Superior temporal gyrus (tissue), 1 donor: ENCODE data around the gene LENG9.
"Not testable (repeated sequence)": the region's sequence is repeated elsewhere in the genome, so short reads cannot be mapped to it uniquely, and the experiment has no call there.

Experiments used
- DNase-seq: peaks from one replicate; pipeline ENCODE4 v3.0.0-alpha.2; 2016; ENCODE audit errors: extremely low spot score

Gene LENG9

GRCh38 chr19:54478677-54479266, 15.2 kb upstream of the LENG9 start:
- peak; percentile 52 for DNase-seq

GRCh38 chr19:54477650-54478049, 14.1 kb upstream of the LENG9 start:
- no peak for DNase-seq

DNA sequence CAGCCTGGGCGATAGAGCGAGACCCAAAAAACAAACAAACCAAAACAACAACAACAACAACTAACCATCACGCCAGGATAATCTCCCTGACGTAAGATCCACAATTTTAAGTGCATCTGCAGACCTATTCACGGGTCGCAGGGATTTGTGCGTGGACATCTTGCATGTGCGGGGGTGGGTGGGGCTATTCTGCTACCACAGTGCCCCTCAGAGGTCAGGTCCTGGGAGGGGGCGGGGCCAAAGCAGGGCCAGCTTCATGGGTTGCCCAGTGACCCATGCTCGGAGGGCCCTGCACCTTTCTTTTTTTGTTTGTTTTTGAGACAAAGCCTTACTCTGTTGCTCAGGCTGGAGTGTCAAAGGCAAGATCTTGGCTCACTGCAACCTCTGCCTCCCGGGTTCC, 12.1 kb upstream of the LENG9 start:
- no peak for DNase-seq

- no peak for DNase-seq
Observed at GRCh38 chr19:54473892-54474372, 10.4 kb upstream of the LENG9 start.

DNA sequence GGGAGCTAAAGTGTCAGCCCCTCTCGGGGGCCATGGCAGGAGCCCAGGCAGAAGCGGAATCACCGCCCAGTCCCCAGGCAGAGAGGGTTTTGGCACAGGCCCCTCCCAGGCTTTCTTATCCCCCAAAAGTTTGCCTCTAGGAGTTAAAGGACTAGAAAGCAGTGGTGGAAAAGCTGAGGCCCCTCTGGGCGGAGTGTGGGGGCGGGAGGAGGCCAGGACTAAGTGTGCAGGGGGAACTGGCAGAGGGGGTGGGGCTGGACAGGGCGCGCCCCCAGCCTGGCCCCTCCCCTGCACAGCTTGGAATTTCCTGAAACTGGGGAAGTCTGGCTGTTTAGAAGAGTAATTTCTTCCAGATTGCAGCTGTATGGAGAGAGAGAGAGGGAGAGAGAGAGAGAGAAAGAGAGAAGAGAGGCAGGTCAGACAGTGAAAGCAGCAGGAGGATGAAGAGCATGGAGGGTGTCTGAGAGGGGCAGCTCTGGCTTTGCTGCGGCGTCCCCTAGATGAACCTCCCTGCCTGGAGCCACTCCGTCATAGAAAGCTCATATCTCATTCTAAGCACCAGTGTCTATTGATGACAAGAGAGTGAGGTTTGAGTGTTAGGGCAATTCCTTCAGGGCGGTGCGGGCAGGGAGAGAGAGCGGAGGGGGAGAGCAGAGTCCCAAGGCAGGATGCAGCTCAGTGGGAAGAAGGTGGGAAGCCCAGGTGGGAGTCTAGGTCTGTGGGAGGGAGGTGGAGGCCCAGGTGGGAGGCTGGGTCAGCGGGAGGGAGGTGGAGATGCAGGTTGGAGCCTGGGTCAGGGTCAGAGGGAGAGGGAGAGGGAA, 9.7 kb upstream of the LENG9 start, which contains the start of gene CDC42EP5:
CDC42EP5 (minus strand) TSS at position 226 of the 821 bp plus-strand sequence. CDS start 7,749 bp downstream, outside the sequence.
- no peak for DNase-seq

DNA sequence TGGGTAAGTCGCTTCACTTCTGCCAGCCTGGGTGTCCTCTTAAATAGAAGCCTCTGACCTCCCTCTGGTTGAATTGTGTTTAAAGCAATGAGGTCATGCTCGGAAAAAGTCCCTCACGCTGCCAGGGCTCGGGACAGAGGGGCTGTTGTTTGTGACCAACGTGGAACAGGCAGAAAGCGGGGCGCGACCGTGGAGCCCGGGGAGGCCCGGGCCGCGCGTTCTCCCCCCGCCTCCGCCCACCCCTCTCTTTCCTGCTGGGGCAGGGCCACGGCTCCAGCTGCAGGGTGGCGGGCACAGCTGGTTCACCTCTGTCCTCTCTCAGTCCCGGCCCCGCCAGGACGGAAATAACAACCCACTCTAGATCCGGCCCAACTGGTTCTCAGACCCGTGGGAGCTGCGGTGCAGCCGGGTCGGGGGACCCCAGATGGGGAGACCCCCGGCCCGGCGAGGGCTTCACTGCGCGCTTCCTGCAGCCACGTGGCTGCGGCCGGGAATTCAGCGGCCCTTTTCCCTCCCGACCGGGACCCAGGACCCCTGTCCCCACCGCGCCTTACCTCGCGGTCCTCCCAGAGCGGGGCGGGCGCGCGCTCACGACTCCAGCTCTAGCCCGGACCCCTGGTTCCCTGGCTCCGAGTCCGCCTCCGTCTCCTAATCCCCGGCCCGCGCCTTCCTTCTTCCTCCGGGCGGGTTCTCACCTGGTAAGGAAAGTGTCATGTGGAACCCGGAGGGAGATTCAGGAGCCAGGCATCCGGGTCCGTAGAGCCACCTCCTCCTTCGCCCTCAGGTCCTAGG, 7.6 kb upstream of the LENG9 start:
- DNase-seq: peak; percentile 49

DNA sequence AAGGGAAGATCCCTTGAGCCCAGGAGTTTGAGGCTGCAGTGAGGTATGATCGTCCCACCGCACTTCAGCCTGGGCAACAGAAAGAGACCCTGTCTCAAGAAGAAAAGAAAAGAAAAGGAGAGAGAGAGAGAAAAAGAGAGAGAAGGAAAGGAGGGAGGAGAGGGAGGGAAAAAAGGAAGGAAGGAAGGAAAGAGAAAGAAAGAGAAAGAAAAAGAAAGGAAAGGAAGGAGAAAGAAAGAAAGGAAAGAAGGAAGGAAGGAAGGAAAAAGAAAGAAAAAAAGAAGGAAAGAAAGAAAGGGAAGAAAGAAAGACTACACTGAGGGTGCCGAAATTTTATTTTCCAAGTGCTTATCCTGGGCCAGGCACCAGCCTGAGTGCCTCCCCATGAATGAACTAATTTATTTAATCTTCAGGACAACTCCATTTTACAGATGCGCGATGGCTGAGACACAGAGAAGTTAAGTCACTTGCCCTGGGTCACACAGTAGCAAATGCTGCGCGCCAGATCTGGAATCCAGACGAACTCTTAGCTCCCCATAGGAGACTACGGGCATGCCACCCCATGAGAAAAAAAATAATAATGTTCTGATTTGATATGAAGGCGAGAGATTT, 6.8 kb upstream of the LENG9 start:
- no peak for DNase-seq

DNA sequence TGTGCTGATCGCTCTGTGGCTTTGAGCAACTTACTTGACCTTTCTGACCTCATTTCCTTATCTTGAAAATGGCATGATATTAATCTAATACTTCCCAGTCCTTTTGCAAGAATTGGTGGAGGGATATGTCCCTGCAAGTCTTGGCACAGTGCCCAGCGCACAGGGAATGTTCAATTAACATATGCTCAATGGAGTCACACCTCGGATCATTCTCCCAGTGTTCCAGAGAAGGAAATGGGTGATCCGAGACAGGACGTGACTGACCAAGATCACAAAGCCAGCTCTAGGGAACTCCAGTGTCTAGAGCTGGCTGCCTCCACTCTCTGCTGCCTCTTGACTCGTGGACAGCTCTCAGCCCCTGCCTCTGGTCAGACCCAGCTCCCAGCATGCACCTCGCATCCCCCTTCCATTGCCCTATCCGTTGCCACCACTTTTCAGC, 5.9 kb upstream of the LENG9 start:
- no peak for DNase-seq

GRCh38 chr19:54466110-54466480, 2.5 kb upstream of the LENG9 start:
- DNase-seq: not testable (repeated sequence)

- no peak for DNase-seq
Observed at GRCh38 chr19:54465426-54466109, 2.0 kb upstream of the LENG9 start.

DNA sequence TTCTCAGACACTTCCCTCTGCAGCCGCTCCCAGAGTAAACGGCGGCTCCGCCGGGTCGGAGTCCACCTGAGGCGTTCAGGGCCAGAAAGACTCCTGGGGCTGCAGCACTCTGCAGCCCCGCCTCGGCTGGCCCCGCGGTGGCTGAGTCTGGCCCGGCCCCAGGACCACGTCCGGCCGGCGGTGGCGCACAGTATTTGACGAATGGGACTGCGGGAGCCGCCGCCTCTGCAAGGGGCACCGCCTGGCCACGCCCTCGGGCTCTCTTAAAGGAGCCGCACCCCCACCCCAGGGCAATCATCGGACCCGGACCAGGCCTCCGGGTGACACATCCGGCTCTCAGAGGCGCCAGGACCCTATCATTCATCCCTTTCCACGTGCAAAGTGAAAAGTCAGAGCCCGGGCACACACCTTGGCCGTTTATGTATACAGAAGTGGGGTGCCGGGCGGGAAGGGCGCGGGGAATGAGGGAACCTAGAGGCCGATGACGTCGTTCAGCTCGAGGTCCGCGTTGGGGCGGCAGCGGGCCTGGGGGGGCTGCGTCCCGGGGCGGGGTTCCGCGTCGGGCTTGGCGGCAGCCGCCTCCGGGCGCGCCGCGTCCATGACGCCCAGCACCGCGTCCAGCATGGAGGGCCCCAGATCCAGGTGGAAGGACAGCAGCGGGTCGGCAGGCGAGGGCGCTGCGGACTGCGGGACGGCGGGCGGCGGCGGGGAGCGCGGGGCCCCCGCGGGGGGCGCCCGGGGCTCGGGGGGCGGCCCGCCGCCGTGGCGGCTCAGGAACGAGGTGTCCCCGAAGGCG, 1.2 kb upstream of the LENG9 start:
- peak; percentile 79 for DNase-seq

GRCh38 chr19:54464044-54464629, 559 bp upstream of the LENG9 start:
- DNase-seq: peak; percentile 84

DNA sequence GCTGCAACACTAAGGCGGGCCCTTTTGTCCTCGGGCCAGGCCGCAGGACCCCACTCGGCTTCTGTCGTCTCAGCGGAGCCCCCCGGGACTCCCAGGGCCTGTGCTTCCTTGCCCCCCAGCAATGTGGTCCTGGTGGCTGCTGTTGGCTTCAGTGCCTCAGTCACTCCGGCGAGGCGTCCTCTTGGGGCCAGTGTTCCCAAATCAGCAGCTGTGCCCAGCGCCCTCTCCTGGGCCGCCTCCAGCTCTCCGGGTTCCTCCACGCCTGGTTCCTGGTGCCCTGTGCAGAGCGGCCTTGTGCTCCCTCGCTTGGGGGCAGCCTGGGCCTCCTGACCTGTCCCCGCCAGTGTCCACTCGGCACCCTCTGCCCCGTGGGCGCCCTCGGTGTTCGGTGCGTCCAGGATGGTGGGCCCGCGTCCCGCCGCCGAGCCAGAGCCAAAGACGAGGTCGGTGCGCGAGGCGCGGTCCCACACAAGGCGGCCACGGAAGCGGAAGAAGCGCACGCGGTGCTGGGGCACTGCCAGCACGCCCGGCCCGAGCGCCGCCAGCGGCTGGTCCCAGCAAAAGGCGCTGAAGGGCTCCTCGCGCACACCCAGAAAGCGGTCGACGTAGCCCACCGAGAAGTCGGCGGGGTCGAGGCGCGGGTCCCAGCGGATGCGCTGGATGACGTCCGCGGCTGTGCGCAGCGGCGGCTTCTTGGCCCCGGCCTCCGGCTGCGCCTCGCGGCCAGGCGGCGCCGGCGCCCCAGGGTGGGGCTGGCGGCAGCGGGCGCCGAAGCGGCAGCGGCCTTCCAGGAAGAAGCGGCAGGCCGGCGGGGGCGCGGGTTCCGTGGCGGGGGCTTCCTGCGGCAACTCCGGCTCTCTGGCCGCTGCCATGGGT, 685 bp downstream of the LENG9 start:
- DNase-seq: peak; percentile 37

DNA sequence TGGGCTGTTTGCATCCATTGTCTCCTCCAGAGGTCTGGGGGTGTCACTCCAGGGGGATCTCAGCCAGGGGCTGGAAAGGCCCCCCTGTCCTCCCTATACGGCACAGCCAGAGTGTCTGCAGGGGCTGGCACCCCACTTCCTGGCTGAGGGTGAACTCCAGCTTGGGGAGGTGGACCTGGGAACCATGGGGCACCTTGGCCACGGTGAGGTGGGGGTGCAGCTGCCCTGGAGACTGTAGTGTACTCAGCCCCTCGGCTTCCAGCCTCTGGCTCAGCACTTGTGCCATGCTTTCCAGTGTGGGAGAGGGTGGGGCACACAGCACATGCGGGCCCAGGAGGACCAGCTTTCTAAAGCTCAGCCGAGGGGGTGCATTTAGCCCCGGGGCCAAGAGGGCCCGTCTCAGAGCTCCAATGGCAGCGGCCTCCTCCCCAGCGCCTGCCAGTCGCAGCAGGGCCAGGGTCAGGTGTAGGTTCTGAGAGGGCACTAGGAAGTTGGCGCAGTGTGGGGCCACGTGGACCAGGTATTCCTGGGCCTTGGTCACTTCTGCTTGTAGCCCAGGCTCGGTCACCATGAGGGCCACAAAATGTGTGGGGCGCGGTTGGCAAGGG, 1.4 kb downstream of the LENG9 start:
- DNase-seq: no peak

DNA sequence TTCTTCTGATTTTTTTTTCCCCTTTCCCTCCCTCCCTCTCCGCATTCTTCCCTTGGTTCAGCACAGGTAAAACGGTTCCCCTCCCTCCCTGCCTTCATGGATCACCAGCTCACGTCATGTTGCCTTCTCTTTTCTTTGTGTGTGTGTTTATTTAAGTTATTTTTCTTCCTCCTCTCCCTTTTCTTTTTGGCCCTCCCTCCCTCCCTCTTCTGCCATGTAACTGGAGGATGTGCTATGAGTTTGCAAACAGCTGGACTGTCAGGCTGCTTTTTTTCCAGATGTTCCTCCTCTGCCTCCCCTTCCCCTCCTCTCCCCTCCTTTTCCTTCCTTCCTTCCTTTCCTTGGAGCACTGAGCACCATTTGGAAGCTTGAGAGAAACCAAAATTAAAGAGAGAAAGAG, 2.0 kb downstream of the LENG9 start:
- DNase-seq: no peak

DNA sequence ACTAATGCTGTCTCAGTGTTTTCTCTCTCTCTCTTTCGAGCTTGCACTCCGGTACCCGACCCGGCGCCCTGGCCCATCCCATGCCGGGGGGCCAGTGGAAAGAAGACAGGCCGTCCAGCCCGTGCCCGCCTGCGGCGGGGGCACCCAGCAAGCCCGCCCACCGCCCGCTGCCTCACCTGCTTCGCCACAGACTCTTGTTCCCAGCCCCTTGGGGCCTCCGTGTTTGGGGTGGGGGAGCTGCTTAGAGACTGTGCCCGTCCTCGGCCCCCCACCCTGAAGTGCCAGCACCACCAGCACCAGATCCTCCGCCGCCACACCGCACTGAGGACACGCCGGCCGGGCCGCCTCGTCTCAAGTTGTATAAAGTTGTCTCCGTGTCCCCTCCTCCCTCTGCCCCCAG, 2.4 kb downstream of the LENG9 start:
- DNase-seq: no peak

DNA sequence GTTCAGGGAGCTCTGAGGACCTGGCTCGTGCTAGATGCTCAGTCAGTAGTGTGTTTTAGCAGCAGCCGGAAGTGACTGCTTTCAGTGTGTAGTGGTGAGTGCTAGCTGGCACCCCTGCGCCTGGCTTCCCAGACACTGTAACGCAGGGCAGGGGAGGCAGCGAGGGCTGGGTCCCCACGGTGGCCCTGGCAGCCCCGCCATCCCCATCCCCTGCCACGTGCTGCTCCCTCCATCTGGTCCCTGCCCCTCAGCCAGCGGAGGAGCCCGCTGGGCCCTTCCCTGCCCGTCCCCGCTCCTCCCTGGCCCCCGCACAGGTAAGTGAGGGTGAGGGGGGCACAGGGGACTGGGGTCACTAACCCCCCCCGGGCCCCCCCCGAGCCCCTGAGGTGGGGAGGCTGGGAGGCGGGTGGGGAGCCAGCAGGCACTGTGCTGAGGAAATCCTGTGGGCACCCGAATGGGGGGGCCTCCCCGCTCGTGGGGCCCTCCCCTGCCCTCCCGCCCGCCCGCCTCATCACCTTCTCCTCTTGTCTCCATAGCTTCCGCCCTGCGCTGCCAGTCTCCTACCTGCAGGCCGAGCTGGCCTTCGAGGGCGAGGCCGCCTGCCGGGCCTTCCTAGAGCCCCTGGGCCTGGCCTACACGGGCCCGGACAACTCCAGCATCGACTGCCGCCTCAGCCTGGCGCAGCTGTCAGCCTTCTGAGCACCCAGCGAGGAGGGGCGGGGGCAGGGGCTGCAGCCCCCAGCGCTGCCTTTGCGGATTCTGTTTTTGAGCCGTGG, 3.2 kb downstream of the LENG9 start:
- DNase-seq: no peak
